HTR-8/SVneo (cell line): ENCODE results near the gene CD180.

Experiments used
- DNase-seq: peaks from one replicate; pipeline ENCODE4 v3.0.0; 2011; ENCODE audit warnings: low spot score, mixed read lengths; ENCODE audit not compliant: insufficient read length
- FAIRE-seq: peaks from 2 replicates; lab custom pipeline; 2011; peaks lifted over from hg19 to GRCh38; lab: Jason Lieb, UNC

Gene CD180

GRCh38 chr5:67165526-67166459 is 30.8 kb downstream of the CD180 start:
- DNase-seq (no peak), FAIRE-seq (no peak)

- FAIRE-seq, result no peak
- no peak for DNase-seq
Observed at GRCh38 chr5:67164856-67165525, 31.6 kb downstream of the CD180 start.

GRCh38 chr5:67163863-67164595 is 32.6 kb downstream of the CD180 start:
- FAIRE-seq, result no peak

GRCh38 chr5:67163231-67163756 is 33.3 kb downstream of the CD180 start:
- FAIRE-seq, result no peak
- DNase-seq, result no peak

More at GRCh38 chr5:67163863-67164595, 32.6 kb downstream of the CD180 start:
- DNase-seq, result no peak

- no peak for FAIRE-seq
- no peak for DNase-seq
Observed at GRCh38 chr5:67161767-67162166, 34.8 kb downstream of the CD180 start.

- DNase-seq (peak; percentile 27), FAIRE-seq (no peak)
Observed at GRCh38 chr5:67160985-67161384, 35.6 kb downstream of the CD180 start.

- DNase-seq, result no peak
- FAIRE-seq, result no peak
Observed at GRCh38 chr5:67160272-67160671, 36.3 kb downstream of the CD180 start.

GRCh38 chr5:67156976-67157583 is 39.5 kb downstream of the CD180 start:
- no peak for FAIRE-seq
- peak; percentile 19 for DNase-seq

- no peak for DNase-seq
- FAIRE-seq, result no peak
Observed at GRCh38 chr5:67154556-67155206, 41.9 kb downstream of the CD180 start.

- no peak for FAIRE-seq
- DNase-seq, result no peak
Observed at GRCh38 chr5:67153292-67153691, 43.3 kb downstream of the CD180 start.

- FAIRE-seq, result no peak
- DNase-seq, result no peak
Observed at GRCh38 chr5:67152400-67152799, 44.2 kb downstream of the CD180 start.

GRCh38 chr5:67149951-67150523 is 46.6 kb downstream of the CD180 start:
- DNase-seq (no peak), FAIRE-seq (no peak)

- DNase-seq (no peak), FAIRE-seq (no peak)
Observed at GRCh38 chr5:67149057-67149950, 47.3 kb downstream of the CD180 start.

- DNase-seq (no peak), FAIRE-seq (no peak)
Observed at GRCh38 chr5:67147760-67148159, 48.8 kb downstream of the CD180 start.

GRCh38 chr5:67146981-67147380 is 49.6 kb downstream of the CD180 start:
- FAIRE-seq, result no peak
- no peak for DNase-seq

- FAIRE-seq (no peak), DNase-seq (no peak)
Observed at GRCh38 chr5:67146574-67146973, 50.0 kb downstream of the CD180 start.

GRCh38 chr5:67144183-67144639 is 52.4 kb downstream of the CD180 start:
- DNase-seq (no peak), FAIRE-seq (no peak)

GRCh38 chr5:67143549-67143948 is 53.0 kb downstream of the CD180 start:
- DNase-seq (no peak), FAIRE-seq (no peak)
